Sigmoid colon (tissue), 7 donors: ENCODE results near the gene MCOLN3. TPM values are rescaled to one million over a fixed set of nuclear protein-coding genes. Genes with fewer than 3 reads are reported as not detected.

Experiments used
- DNase-seq: peaks from one replicate; pipeline ENCODE4 v3.0.0-alpha.2; 2019
- H3K27ac ChIP-seq, 4 donors: fragments of 200-600 bp; sonication (generic); one replicate each; pipeline ENCODE4 v1.5.1; 2016 to 2019; ENCODE audit warnings: mild to moderate bottlenecking in 1 of 4
- H3K27me3 ChIP-seq, 3 donors: fragments of 200-600 bp; sonication (generic); one replicate each; pipeline ENCODE4 v1.5.1; 2019; ENCODE audit warnings: mild to moderate bottlenecking in 1 of 3
- H3K36me3 ChIP-seq, 4 donors: fragments of 200-600 bp; sonication (generic); one replicate each; pipeline ENCODE4 v1.5.1; 2016 to 2019
- H3K4me1 ChIP-seq, 4 donors: fragments of 200-600 bp; sonication (generic); one replicate each; pipeline ENCODE4 v1.5.1; 2017 to 2019
- H3K4me3 ChIP-seq, 4 donors: fragments of 200-600 bp; sonication (generic); one replicate each; pipeline ENCODE4 v1.5.1; 2017 to 2019; ENCODE audit warnings: mild to moderate bottlenecking in 2 of 4, moderate library complexity in 1 of 4
- H3K9me3 ChIP-seq, 4 donors: fragments of 200-600 bp in 3 of 4; sonication (generic) in 3 of 4; one replicate each; pipeline versions ENCODE4 v1.5.1 to v1.6.1; 2013 to 2019
- EP300 ChIP-seq, 4 donors: sonication (generic); formaldehyde crosslinking; IDR thresholded peaks; one replicate each; pipeline ENCODE4 v1.6.1; 2017; ENCODE audit warnings: antibody characterized with exemption in 4 of 4
- POLR2A ChIP-seq, 2 donors: fragments of 450-650 bp; IDR thresholded peaks; one replicate each; pipeline ENCODE4 v1.6.1; 2016; ENCODE audit warnings: antibody characterized with exemption in 2 of 2, mild to moderate bottlenecking in 2 of 2, moderate library complexity in 2 of 2
- POLR2AphosphoS5 ChIP-seq, 4 donors: sonication (generic); formaldehyde crosslinking; IDR thresholded peaks; one replicate each; pipeline ENCODE4 v1.6.1; 2017; ENCODE audit warnings: antibody characterized with exemption in 4 of 4
- WGBS, 2 donors: extraction: QIAGEN DNeasy Blood & Tissue Kit; methylation state at CpG; one replicate each; pipeline ENCODE4 v1.1.7; 2013; 5-methylcytosine and 5-hydroxymethylcytosine counted together
- intact Hi-C: fragments of 100-400 bp; cut with DNase I; formaldehyde crosslinking; loops from one replicate; pipeline ENCODE4 v1.15.1; 2023
- polyA plus RNA-seq, 3 donors: library from polyadenylated mRNA; stranded (reverse); fragments of 200-250 nt; gene quantifications; one replicate each; pipeline ENCODE4 v1.2.3, GENCODE V29; 2013
- total RNA-seq, 4 donors: library from RNA; depleted of rRNA; stranded (reverse); fragments of >200 nt; gene quantifications; one replicate each; pipeline ENCODE4 v1.1.0, GENCODE V29; 2016
- TF ChIP-seq, protein P1 (sequence below), 4 experiments: fragments of 450-650 bp in 3 of 4; fragments of 200-600 bp in 1 of 4; IDR thresholded peaks; one replicate each; pipeline ENCODE4 v1.5.1; 2016 to 2019; ENCODE audit warnings: antibody characterized with exemption in 4 of 4, mild to moderate bottlenecking in 3 of 4, moderate library complexity in 2 of 4
- donor health status: healthy with polysubstance abuse.
- donor health status: Bipolar disorder and iron deficiency.
- donor health status: healthy.

MCOLN3 gene
- total and polyA plus RNA-seq, 7 donors, result 0.23 to 10.8 (median 1.6) TPM

DNA sequence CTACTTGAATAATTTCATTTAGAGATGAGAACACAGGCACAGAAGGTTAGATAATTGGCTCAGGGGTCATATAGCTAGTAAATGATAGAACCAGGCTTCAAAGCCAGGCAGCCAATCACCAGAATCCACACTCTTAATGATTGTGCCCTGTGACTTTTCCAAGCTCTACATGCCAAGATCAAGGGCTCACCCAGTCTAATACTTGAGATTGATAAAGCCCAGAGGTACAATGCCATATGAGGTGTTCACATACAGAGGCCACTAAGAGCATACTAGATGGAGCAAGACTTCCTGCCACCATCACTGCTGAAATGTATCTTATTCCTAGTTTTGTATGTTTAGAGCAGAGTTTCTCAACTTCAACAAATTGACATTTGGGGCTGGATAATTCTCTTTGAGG is 40.9 kb upstream of the MCOLN3 start:
- intact Hi-C loops, result no loop called here
- DNase-seq, result no peak
- H3K27me3 ChIP-seq, result no peaks in the 10 kb centered on the region
- H3K4me1 ChIP-seq, result no peaks in the 10 kb centered on the region
- no peak overlapping the region for H3K4me3 ChIP-seq
- no peak for TF ChIP-seq POLR2AphosphoS5 (IDR thresholded peaks at IDR 0.05)
- no peaks in the 10 kb centered on the region for H3K36me3 ChIP-seq
- H3K9me3 ChIP-seq, result no peaks in the 10 kb centered on the region
- H3K27ac ChIP-seq, result no peak overlapping the region

DNA sequence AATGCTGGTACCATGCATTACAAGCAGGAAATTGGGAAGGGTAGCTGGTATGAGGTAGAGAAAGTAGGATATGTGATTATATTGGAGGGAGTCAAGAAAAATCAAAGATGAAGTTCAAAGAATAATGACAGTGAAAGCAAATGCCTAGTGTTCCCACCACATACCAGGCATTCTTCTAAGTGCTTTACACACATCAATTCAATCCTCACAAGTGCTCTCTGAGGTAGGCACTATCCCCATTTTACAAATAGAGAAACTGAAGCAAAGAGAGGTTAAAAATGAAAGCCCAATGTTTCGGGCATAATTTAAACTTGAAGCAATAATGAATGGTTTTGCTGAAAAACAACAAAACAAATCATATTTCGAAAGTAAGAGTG is 40.1 kb upstream of the MCOLN3 start:
- no peak for DNase-seq
- Histone ChIP-seq H3K4me3 (no peak overlapping the region), H3K36me3 (no peaks in the 10 kb centered on the region), H3K9me3 (no peaks in the 10 kb centered on the region), H3K27ac (no peak overlapping the region), H3K4me1 (no peaks in the 10 kb centered on the region), H3K27me3 (no peaks in the 10 kb centered on the region)
- intact Hi-C loops, result no loop called here
- 88 to 89% methylated on average over 2 of the region's 2 CpGs for WGBS, 2 donors
- no peak for TF ChIP-seq EP300 (IDR thresholded peaks at IDR 0.05)
- no peak for TF ChIP-seq POLR2AphosphoS5 (IDR thresholded peaks at IDR 0.05)
- TF ChIP-seq POLR2A (IDR thresholded peaks at IDR 0.05), result no peak
- TF ChIP-seq, protein P1, sequence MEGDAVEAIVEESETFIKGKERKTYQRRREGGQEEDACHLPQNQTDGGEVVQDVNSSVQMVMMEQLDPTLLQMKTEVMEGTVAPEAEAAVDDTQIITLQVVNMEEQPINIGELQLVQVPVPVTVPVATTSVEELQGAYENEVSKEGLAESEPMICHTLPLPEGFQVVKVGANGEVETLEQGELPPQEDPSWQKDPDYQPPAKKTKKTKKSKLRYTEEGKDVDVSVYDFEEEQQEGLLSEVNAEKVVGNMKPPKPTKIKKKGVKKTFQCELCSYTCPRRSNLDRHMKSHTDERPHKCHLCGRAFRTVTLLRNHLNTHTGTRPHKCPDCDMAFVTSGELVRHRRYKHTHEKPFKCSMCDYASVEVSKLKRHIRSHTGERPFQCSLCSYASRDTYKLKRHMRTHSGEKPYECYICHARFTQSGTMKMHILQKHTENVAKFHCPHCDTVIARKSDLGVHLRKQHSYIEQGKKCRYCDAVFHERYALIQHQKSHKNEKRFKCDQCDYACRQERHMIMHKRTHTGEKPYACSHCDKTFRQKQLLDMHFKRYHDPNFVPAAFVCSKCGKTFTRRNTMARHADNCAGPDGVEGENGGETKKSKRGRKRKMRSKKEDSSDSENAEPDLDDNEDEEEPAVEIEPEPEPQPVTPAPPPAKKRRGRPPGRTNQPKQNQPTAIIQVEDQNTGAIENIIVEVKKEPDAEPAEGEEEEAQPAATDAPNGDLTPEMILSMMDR (IDR thresholded peaks at IDR 0.05), result no peak

DNA sequence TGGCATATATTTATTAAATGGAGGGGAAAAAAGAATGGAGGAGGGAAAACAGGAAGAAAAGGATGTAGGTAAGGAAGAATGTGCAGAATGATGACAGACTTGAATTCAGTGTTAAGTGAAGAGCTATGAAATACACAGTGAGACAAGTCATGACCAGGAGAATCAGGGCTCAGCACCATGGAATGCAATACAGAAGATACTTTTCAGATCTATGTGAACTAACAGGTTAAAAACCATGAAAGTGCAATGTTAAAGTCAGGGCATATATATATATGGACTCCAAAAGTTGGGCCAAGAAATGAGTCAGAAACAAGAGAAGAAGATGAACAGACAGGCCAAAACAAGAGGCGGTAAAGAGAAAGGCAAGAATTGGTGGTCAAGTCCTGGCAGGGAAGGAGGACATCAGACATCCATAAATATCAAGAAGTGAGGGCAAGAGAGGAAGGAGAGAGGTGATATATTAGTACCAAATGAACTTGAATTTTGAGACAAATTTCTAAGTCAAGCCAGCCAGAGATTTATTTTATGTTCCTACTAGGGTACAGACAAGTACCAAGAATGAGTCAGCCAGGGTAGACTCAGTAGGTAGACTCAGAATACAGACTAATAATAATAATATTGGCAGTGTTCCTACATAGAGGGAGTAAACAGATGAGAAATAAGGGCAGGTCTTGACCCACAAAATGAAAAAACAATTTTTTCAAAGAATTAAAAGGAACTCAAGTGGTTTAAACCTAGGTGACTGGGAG is 39.5 kb upstream of the MCOLN3 start:
- Histone ChIP-seq H3K9me3 (no peaks in the 10 kb centered on the region), H3K4me3 (no peak overlapping the region), H3K36me3 (no peaks in the 10 kb centered on the region), H3K4me1 (no peaks in the 10 kb centered on the region), H3K27me3 (no peaks in the 10 kb centered on the region), H3K27ac (no peak overlapping the region)
- TF ChIP-seq POLR2AphosphoS5 (IDR thresholded peaks at IDR 0.05), result no peak
- TF ChIP-seq EP300 (IDR thresholded peaks at IDR 0.05), result no peak
- TF ChIP-seq, protein P1 (IDR thresholded peaks at IDR 0.05), result no peak
- no peak for TF ChIP-seq POLR2A (IDR thresholded peaks at IDR 0.05)
- DNase-seq, result no peak
- 94 to 98% methylated on average over 1 of the region's 1 CpG for WGBS, 2 donors
- intact Hi-C loops, result no loop called here

DNA sequence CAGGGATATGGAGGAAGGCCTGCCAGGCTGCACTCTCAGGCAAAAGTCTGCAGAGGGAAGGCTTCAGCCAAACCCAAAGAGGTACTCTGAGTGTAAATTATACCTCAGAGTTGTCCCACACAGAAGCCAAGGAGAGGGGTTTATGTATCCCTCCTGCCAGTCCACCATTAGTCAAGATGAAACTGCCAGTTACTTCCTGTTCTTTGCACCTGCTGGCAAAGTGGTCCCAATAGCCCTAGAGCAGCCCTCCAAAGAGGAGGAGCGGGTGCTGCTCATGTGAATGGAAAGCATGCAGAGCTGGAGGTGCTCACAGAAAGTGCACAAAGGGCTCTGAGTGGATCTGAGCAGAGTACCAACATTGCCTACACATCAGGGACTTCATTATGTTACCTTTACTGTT is 37.1 kb upstream of the MCOLN3 start:
- 91 to 94% methylated on average over 1 of the region's 1 CpG for WGBS, 2 donors
- no peak for TF ChIP-seq EP300 (IDR thresholded peaks at IDR 0.05)
- TF ChIP-seq, protein P1 (IDR thresholded peaks at IDR 0.05), result no peak
- TF ChIP-seq POLR2AphosphoS5 (IDR thresholded peaks at IDR 0.05), result no peak
- no peak for TF ChIP-seq POLR2A (IDR thresholded peaks at IDR 0.05)
- Histone ChIP-seq H3K4me1 (no peaks in the 10 kb centered on the region), H3K4me3 (no peak overlapping the region), H3K9me3 (no peaks in the 10 kb centered on the region), H3K27ac (no peak overlapping the region), H3K27me3 (no peaks in the 10 kb centered on the region), H3K36me3 (no peaks in the 10 kb centered on the region)
- intact Hi-C loops, result no loop called here
- no peak for DNase-seq

DNA sequence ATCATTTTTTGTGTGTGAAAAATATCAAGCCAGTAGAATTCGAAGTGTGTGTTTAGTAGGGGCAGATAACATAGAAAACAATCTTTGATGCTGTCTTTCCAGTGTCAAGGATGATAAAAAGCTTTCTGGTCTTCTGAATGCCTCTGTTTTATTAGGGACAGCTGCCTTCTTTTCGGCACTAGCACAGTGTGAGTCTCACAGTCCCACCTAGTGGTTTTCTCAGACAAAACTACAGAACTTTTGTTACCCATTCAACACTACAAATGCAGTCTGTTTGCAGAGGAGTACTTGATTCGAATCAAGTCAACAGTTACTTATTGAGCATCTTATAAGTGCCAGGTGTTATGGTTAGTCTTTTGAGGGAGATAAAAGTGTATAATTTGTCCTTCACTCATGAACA is 30.6 kb upstream of the MCOLN3 start:
- intact Hi-C loops, result no loop called here
- no peak overlapping the region for H3K27ac ChIP-seq
- no peak overlapping the region for H3K4me3 ChIP-seq
- H3K36me3 ChIP-seq, result no peaks in the 10 kb centered on the region
- H3K4me1 ChIP-seq, result no peaks in the 10 kb centered on the region
- H3K27me3 ChIP-seq, result no peaks in the 10 kb centered on the region
- 18 to 48% methylated on average over 3 of the region's 3 CpGs for WGBS, 2 donors
- TF ChIP-seq POLR2A (IDR thresholded peaks at IDR 0.05) (no peak), EP300 (IDR thresholded peaks at IDR 0.05) (no peak), POLR2AphosphoS5 (IDR thresholded peaks at IDR 0.05) (no peak)
- TF ChIP-seq, protein P1 (IDR thresholded peaks at IDR 0.05), result no peak
- DNase-seq, result no peak
- H3K9me3 ChIP-seq, result no peaks in the 10 kb centered on the region
